B cell (primary cell): Measurements from ENCODE around the gene ATG4B. TPM values are rescaled to one million over a fixed set of nuclear protein-coding genes. Genes with fewer than 3 reads are reported as not detected.

Source experiments
- ATAC-seq: fragments of 200-7000 bp; cut with Tn5 transposase; one replicate; pipeline ENCODE4 v1.10.0; 2021; ENCODE audit warnings: low read depth, mild to moderate bottlenecking, moderate number of reproducible peaks, moderate library complexity
- CTCF ChIA-PET: fragments of 350-600 bp; sonication (Branson Sonifier 250); formaldehyde crosslinking; loops from one replicate; lab custom pipeline; 2021; ENCODE audit warnings: antibody characterized with exemption, inconsistent platforms; lab: Charles Lee
- POLR2A ChIA-PET: fragments of 350-600 bp; sonication (Branson Sonifier 250); formaldehyde crosslinking; loops from one replicate; lab custom pipeline; 2021; ENCODE audit warnings: antibody characterized with exemption; lab: Charles Lee
- DNase-seq: peaks from one replicate; pipeline ENCODE4 v3.0.0; 2013
- H2AFZ ChIP-seq: 2 replicates; pipeline ENCODE4 v1.6.1; 2012; ENCODE audit warnings: mild to moderate bottlenecking, low read depth, low read length; ENCODE audit not compliant: insufficient read depth, poor library complexity, severe bottlenecking
- H3K27ac ChIP-seq, 2 donors: 1 replicate in 1 of 2; 2 replicates in 1 of 2; pipeline ENCODE4 v1.5.1; 2012 to 2013; ENCODE audit warnings: low read length in 2 of 2, mild to moderate bottlenecking in 2 of 2, moderate library complexity in 1 of 2
- H3K27me3 ChIP-seq, 4 experiments: fragments of 200-600 bp in 1 of 4; sonication (generic) in 1 of 4; replicated peaks in 1 of 4; 1 replicate in 2 of 4; 2 replicates in 2 of 4; pipeline versions ENCODE4 v1.6.1 to v1.7.0; 2013 to 2016; ENCODE audit warnings: low read length in 3 of 4, mild to moderate bottlenecking in 2 of 4, mixed read lengths in 1 of 4, moderate library complexity in 1 of 4; ENCODE audit not compliant: insufficient read depth in 4 of 4, control insufficient read depth in 3 of 4; ENCODE audit errors: control extremely low read depth in 1 of 4
- H3K36me3 ChIP-seq, 2 experiments: replicated peaks in 1 of 2; 1 replicate in 1 of 2; 2 replicates in 1 of 2; pipeline versions ENCODE4 v1.6.1 to v1.7.1; 2013; ENCODE audit warnings: low read length in 1 of 2; ENCODE audit not compliant: insufficient read depth in 2 of 2, control insufficient read depth in 1 of 2; ENCODE audit errors: control extremely low read depth in 1 of 2, extremely low read depth in 1 of 2
- H3K4me1 ChIP-seq, 2 donors: fragments of 200-600 bp in 1 of 2; sonication (generic) in 1 of 2; 1 replicate in 1 of 2; 2 replicates in 1 of 2; pipeline versions ENCODE4 v1.5.1 to v1.6.1; 2013 to 2017; ENCODE audit warnings: low read length in 2 of 2; ENCODE audit not compliant: control insufficient read depth in 2 of 2, insufficient read depth in 2 of 2
- H3K4me2 ChIP-seq: replicated peaks from 2 replicates; pipeline ENCODE3; 2012; ENCODE audit warnings: mild to moderate bottlenecking, low read depth, low read length; ENCODE audit not compliant: poor library complexity, severe bottlenecking
- H3K4me3 ChIP-seq, 5 experiments: fragments of 200-600 bp in 1 of 5; sonication (generic) in 1 of 5; 1 replicate in 3 of 5; 2 replicates in 2 of 5; pipeline versions ENCODE4 v1.5.1 to v1.7.0; 2011 to 2016; ENCODE audit warnings: low read length in 4 of 5, mild to moderate bottlenecking in 4 of 5, low read depth in 2 of 5, control low read depth in 1 of 5, moderate library complexity in 1 of 5; ENCODE audit not compliant: insufficient read depth in 1 of 5; ENCODE audit errors: control extremely low read depth in 1 of 5, extremely low read depth in 1 of 5
- H3K79me2 ChIP-seq: fragments of 200-600 bp; sonication (generic); one replicate; pipeline ENCODE4 v1.6.0; 2016; ENCODE audit warnings: low read length; ENCODE audit not compliant: control insufficient read depth, insufficient read depth
- H3K9ac ChIP-seq: fragments of 200-600 bp; sonication (generic); 2 replicates; pipeline ENCODE4 v1.6.1; 2017; ENCODE audit warnings: mild to moderate bottlenecking, low read length, moderate library complexity
- H3K9me3 ChIP-seq, 3 donors: one replicate each; pipeline versions ENCODE4 v1.6.1 to v1.7.1; 2013; ENCODE audit warnings: low read length in 2 of 3; ENCODE audit not compliant: control insufficient read depth in 2 of 3, insufficient read depth in 1 of 3; ENCODE audit errors: control extremely low read depth in 1 of 3
- H4K20me1 ChIP-seq: 2 replicates; pipeline ENCODE4 v1.6.0; 2012; ENCODE audit warnings: mild to moderate bottlenecking, low read length; ENCODE audit not compliant: insufficient read depth, control insufficient read depth, poor library complexity, severe bottlenecking
- H3K27ac Mint-ChIP-seq: one replicate; pipeline ENCODE4 v1.8.0; 2021; ENCODE audit warnings: mixed read lengths
- H3K27me3 Mint-ChIP-seq: one replicate; pipeline ENCODE4 v1.8.0; 2021; ENCODE audit warnings: mixed read lengths
- H3K4me1 Mint-ChIP-seq: one replicate; pipeline ENCODE4 v1.8.0; 2021; ENCODE audit warnings: mixed read lengths
- H3K4me3 Mint-ChIP-seq: one replicate; pipeline ENCODE4 v1.8.0; 2021; ENCODE audit warnings: mixed read lengths
- H3K9me3 Mint-ChIP-seq: one replicate; pipeline ENCODE4 v1.8.0; 2022; ENCODE audit warnings: mixed read lengths; ENCODE audit not compliant: insufficient read depth
- CTCF ChIP-seq: fragments of 200-600 bp; IDR thresholded peaks from one replicate; pipeline ENCODE4 v1.8.0; 2022; ENCODE audit warnings: antibody characterized with exemption, mild to moderate bottlenecking
- EZH2 ChIP-seq: IDR thresholded peaks from 2 replicates; pipeline ENCODE4 v1.6.1; 2012; ENCODE audit warnings: borderline replicate concordance, low read depth, mild to moderate bottlenecking, moderate library complexity, low read length; ENCODE audit not compliant: insufficient read depth, poor library complexity, severe bottlenecking
- WGBS: methylation state at CpG from one replicate; pipeline ENCODE4 v1.1.5; 2013; ENCODE audit warnings: missing lambda C conversion rate; ENCODE audit not compliant: insufficient coverage; 5-methylcytosine and 5-hydroxymethylcytosine counted together
- intact Hi-C: fragments of 100-400 bp; cut with micrococcal nuclease; formaldehyde crosslinking; loops from one replicate; pipeline ENCODE4 v1.10.0; 2022
- polyA plus RNA-seq: library from polyadenylated mRNA; depleted of rRNA; stranded (reverse); fragments of >200 nt; gene quantifications from 2 replicates; pipeline ENCODE4 v1.2.3, GENCODE V29; 2012
- total RNA-seq, 2 donors: library from RNA; stranded (reverse); fragments of 120-200 nt in 1 of 2; gene quantifications; 1 replicate in 1 of 2; 2 replicates in 1 of 2; pipeline versions ENCODE4 v1.2.3 to v1.2.4, GENCODE V29; 2013 to 2022

The ATG4B gene
- total and polyA plus RNA-seq, 2 donors (not counting 1 experiment from before 2014, with no cell fraction given): 130 TPM

- TF ChIP-seq EZH2 (no peak), CTCF (no peak)
Measured at GRCh38 chr2:241721852-241722251, 84.4 kb downstream of the ATG4B start.

GRCh38 chr2:241722896-241723454, 85.5 kb downstream of the ATG4B start:
- no peaks in the 10 kb centered on the region for H3K4me1 ChIP-seq
- peaks cover 0 to 17% (median 5%) of the 10 kb centered on the region in 3 donors for H3K9me3 ChIP-seq
- no peak overlapping the region for H3K27ac ChIP-seq
- no peaks in the 10 kb centered on the region for H3K9me3 Mint-ChIP-seq
- no peak overlapping the region for H3K4me2 ChIP-seq
- H2AFZ ChIP-seq: no peak overlapping the region
- no peak overlapping the region for H3K4me3 ChIP-seq
- peaks cover 0 to 40% of the 10 kb centered on the region in 2 experiments for H3K36me3 ChIP-seq
- peaks cover 14% of the 10 kb centered on the region for H3K79me2 ChIP-seq
- H3K4me3 Mint-ChIP-seq: no peak overlapping the region
- no peak overlapping the region for H3K27ac Mint-ChIP-seq
- no peak for ATAC-seq
- intact Hi-C loops: no loop called here
- ChIA-PET POLR2A (no interaction called here), CTCF (interaction anchor here (1.0 kb wide), 1 partner anchor 125 kb away, joined by 3 read pairs; no protein-coding TSS in a partner anchor)
- H3K27me3 Mint-ChIP-seq: no peaks in the 10 kb centered on the region
- DNase-seq: no peak
- no peaks in the 10 kb centered on the region for H3K4me1 Mint-ChIP-seq
- no peak for TF ChIP-seq EZH2
- TF ChIP-seq CTCF: no peak
- WGBS: 99% methylated on average over 21 of the region's 21 CpGs
- H4K20me1 ChIP-seq: no peaks in the 10 kb centered on the region
- no peak overlapping the region for H3K9ac ChIP-seq
- H3K27me3 ChIP-seq: no peaks in the 10 kb centered on the region

More at GRCh38 chr2:241721852-241722251, 84.4 kb downstream of the ATG4B start:
- H3K9me3 Mint-ChIP-seq: no peaks in the 10 kb centered on the region
- Histone ChIP-seq H3K4me1 (no peaks in the 10 kb centered on the region), H3K9ac (no peak overlapping the region), H3K36me3 (peaks cover 0 to 40% of the 10 kb centered on the region in 2 experiments), H3K27ac (no peak overlapping the region), H3K27me3 (no peaks in the 10 kb centered on the region), H4K20me1 (no peaks in the 10 kb centered on the region), H3K9me3 (peaks cover 0 to 17% (median 5%) of the 10 kb centered on the region in 3 donors), H3K4me2 (no peak overlapping the region), H3K79me2 (peaks cover 14% of the 10 kb centered on the region), H2AFZ (no peak overlapping the region), H3K4me3 (no peak overlapping the region)
- intact Hi-C loops: no loop called here
- no peak overlapping the region for H3K4me3 Mint-ChIP-seq
- ATAC-seq: no peak
- ChIA-PET CTCF (interaction anchor here (1.0 to 1.1 kb wide), 2 partner anchors 12 to 124 kb away, joined by 3 to 6 read pairs; partner anchors contain the start of gene D2HGDH), POLR2A (no interaction called here)
- no peak for DNase-seq
- H3K27me3 Mint-ChIP-seq: no peaks in the 10 kb centered on the region
- H3K27ac Mint-ChIP-seq: no peak overlapping the region
- no peaks in the 10 kb centered on the region for H3K4me1 Mint-ChIP-seq
- 93% methylated on average over 12 of the region's 12 CpGs for WGBS

Other genes starting within 250 kb of the ATG4B start
- 183 TPM in 2 replicates for gene STK25, start 129.1 kb upstream of the ATG4B start, total RNA-seq
- 378 and 418 TPM in 2 replicates for gene STK25, start 129.1 kb upstream of the ATG4B start, polyA plus RNA-seq
- gene BOK, start 78.9 kb upstream of the ATG4B start, total RNA-seq: 0.10 TPM in 2 replicates
- 0.12 and 0.22 TPM in 2 replicates for gene BOK, start 78.9 kb upstream of the ATG4B start, polyA plus RNA-seq
- gene THAP4, start 535 bp upstream of the ATG4B start, total RNA-seq: 26.5 and 29.9 TPM in 2 replicates
- gene THAP4, start 535 bp upstream of the ATG4B start, polyA plus RNA-seq: 26.8 and 41.0 TPM in 2 replicates
- 20.7 and 26.3 TPM in 2 replicates for gene DTYMK, start 49.1 kb downstream of the ATG4B start, total RNA-seq
- 16.3 and 19.5 TPM in 2 replicates for gene DTYMK, start 49.1 kb downstream of the ATG4B start, polyA plus RNA-seq
- gene ING5, start 64.3 kb downstream of the ATG4B start, total RNA-seq: 82.9 and 91.1 TPM in 2 replicates
- gene ING5, start 64.3 kb downstream of the ATG4B start, polyA plus RNA-seq: 70.7 and 75.9 TPM in 2 replicates
- 57.1 and 67.7 TPM in 2 replicates for gene D2HGDH, start 96.9 kb downstream of the ATG4B start, total RNA-seq
- 44.0 and 64.5 TPM in 2 replicates for gene D2HGDH, start 96.9 kb downstream of the ATG4B start, polyA plus RNA-seq
- gene GAL3ST2, start 139.1 kb downstream of the ATG4B start, total RNA-seq: 0.51 TPM in 1 of 2 replicates, not detected in the other
- gene GAL3ST2, start 139.1 kb downstream of the ATG4B start, polyA plus RNA-seq: 0.10 and 0.30 TPM in 2 replicates
- gene NEU4, start 171.5 kb downstream of the ATG4B start, total RNA-seq: 0.29 TPM in 1 of 2 replicates, not detected in the other
- 0.19 and 1.6 TPM in 2 replicates for gene NEU4, start 171.5 kb downstream of the ATG4B start, polyA plus RNA-seq
- gene PDCD1, start 221.2 kb downstream of the ATG4B start, total RNA-seq: 0.87 and 1.3 TPM in 2 replicates
- gene PDCD1, start 221.2 kb downstream of the ATG4B start, polyA plus RNA-seq: 0.28 and 0.29 TPM in 2 replicates
- gene RTP5, start 232.0 kb downstream of the ATG4B start, total RNA-seq: not detected in 2 replicates
- 0.30 TPM in 1 of 2 replicates, not detected in the other for gene RTP5, start 232.0 kb downstream of the ATG4B start, polyA plus RNA-seq